HG03039 (cell line): Measurements from ENCODE around the gene PRRC1.
A peak's percentile ranks its signal among the peaks of the same experiment; 100 is the strongest.
"Not testable (repeated sequence)": the region's sequence is repeated elsewhere in the genome, so short reads cannot be mapped to it uniquely, and the experiment has no call there.

ENCODE experiments used
- ATAC-seq: cut with Tn5 transposase; IDR thresholded peaks from one replicate; pipeline ENCODE4 v1.9.1; 2021; ENCODE audit warnings: mild to moderate bottlenecking, moderate library complexity; ENCODE audit not compliant: unreplicated experiment

The PRRC1 gene

DNA sequence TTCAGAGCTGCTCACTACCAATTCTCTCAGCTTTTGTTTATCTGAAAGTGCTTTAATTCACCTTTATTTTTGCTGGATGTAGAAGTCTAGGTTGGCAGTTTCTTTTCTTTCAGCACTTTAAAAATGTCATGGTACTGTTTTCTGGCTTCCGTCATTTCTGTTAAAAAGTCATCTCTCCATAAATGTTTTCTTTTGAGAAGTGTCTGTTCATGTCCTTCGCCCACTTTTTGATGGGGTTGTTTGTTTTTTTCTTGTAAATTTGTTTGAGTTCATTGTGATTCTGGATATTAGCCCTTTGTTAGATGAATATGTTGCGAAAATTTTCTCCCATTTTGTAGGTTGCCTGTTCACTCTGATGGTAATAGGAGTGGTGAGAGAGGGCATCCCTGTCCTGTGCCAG is 23.1 kb downstream of the PRRC1 start:
- ATAC-seq, result not testable (repeated sequence)

- ATAC-seq, result not testable (repeated sequence)
Observed at GRCh38 chr5:127545249-127545648, 27.8 kb downstream of the PRRC1 start.

GRCh38 chr5:127549551-127549950 is 32.1 kb downstream of the PRRC1 start:
- no peak for ATAC-seq

DNA sequence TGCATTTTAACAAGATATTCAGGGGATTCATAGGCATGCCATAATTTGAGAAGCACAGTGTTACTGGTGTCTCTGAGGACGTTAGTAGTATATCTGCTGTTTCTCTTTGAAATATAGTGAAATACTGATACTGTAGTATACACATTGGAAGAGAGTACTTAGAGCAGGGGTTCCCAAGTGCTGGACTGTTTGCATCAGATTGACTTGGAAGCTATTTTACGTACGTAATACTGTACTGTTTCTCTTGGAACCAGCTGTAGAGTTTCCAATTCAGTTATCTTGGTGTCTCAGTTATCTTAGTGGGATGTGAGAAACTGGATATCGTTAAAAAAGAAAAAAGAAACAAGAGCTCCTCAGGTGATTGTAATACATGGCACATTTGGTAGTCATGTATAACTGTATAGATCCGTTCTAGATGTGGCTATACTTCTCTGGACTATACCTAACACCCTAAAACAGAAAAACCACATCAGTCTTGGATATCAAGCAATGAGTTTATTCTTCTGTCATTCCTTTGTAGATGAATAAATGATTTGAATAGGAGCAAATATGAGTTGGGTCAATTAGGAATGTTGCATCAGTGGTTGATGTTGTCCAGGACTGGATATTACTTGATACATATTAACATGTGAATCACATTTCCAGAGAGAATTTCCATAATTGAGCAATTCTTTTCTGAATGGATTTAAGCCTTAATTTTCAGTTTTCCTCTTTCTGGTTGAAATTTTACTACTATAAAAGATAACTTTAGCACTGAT is 33.4 kb downstream of the PRRC1 start:
- ATAC-seq, result no peak

GRCh38 chr5:127551410-127552041 is 34.1 kb downstream of the PRRC1 start:
- no peak for ATAC-seq

DNA sequence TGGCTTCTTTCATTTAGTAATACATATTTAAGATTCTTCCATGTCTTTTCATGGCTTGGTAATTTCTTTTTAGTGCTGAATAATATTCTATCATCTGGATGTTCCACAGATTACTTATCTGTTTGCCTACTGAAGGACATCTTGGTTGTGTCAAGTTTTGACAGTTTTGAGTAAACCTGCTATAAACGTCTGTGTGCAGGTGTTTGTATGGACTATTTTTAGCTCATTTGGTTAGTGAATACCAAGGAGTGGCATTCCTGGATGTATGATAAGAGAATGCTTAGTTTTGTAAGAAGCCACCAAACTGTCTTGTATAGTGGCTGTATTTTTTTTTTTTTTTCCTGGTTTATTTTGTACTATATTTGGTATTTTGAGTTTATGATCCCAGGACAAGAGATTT is 38.4 kb downstream of the PRRC1 start:
- no peak for ATAC-seq

GRCh38 chr5:127556609-127557334 is 39.3 kb downstream of the PRRC1 start:
- ATAC-seq, result no peak

DNA sequence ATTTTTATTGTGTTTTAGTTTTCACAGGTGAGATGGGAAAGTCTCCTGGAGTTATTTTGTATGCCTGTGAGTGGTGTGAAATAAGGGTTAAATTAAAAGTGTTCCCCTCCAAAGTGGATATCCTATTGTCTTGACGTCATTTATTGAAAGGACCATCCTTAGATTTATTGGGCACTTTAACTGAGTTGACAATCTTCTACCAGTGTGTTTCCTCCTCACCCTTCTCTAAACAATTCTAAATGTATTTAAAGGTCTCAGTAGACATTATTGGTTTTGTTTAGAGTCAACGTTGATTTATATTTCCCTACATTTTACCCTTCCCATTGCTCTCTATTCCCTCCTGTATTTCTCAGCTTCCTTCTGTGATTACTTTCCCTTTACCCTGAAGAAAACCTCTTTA is 40.8 kb downstream of the PRRC1 start:
- no peak for ATAC-seq

GRCh38 chr5:127561254-127561653 is 43.8 kb downstream of the PRRC1 start:
- no peak for ATAC-seq

GRCh38 chr5:127562252-127562651 is 44.8 kb downstream of the PRRC1 start:
- no peak for ATAC-seq

- ATAC-seq, result no peak
Observed at GRCh38 chr5:127563136-127563535, 45.7 kb downstream of the PRRC1 start.

DNA sequence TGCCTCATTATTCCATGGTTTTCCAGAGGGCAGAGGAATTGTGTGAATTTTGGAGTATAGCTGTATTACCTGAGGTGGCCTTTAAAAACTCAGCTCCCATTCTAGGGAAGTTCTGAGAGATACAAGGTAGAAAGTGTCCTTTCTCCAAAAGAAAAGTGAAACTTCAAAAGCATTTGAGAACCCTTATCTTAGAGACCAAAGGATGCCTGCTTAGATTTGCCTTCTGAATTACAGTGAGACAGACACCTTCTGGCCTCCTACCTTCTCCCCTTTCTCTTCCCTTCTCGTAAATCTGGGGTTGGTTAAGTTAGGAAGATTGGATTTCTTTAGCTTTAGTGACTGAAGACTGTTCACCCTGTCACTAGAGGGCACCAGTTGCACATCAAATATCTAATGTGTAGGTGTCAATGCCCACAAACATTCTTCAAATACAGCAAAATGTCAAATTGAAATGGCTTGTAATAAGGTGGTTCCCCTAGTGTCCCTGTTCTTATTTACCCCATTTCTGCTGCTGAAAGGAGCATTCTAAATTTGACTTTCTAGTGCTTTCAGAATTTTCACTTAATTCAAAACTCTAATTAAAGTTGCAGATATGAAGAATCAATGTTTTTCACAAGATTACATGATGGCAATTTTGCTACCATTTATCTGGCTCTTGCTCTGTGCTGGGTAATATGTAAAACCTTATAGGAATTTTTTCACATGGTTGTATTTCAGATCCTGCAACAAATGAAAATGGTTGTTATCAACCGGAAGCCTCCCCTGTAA is 46.7 kb downstream of the PRRC1 start:
- ATAC-seq, result peak; percentile 38

DNA sequence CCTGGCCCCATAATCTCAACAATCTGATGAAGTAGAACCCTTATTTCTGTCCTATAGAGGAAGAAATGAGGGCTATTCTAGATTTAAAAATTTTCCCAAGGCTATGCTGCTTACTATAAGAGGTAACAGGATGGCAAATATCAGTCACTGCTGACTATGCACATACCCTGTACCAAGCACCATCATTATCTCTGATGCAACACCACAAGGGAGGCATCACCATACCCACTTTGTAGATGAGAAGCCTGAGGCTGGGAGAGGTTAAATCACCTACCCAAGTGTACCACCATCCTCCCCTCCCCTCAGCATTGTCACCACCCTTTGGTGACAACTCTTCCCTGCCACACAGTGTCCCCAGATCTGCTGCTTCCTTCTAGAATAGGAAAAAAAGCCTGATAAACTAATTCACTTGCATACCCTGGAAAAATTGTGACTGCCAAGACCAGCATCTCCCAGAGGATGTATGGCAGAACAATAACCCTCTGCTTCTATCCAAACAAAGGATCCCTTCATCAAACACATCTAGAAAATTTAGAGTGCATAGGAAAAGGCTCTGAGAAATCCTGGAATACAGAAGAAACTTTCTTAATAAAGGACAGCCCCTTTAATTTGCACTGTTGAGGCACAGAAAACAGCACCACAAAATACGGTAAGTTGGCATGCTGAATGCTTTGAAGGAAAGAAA is 48.3 kb downstream of the PRRC1 start:
- no peak for ATAC-seq

- ATAC-seq, result peak; percentile 77
Observed at GRCh38 chr5:127567026-127567768, 49.8 kb downstream of the PRRC1 start.

GRCh38 chr5:127568166-127568565 is 50.7 kb downstream of the PRRC1 start:
- ATAC-seq, result no peak

DNA sequence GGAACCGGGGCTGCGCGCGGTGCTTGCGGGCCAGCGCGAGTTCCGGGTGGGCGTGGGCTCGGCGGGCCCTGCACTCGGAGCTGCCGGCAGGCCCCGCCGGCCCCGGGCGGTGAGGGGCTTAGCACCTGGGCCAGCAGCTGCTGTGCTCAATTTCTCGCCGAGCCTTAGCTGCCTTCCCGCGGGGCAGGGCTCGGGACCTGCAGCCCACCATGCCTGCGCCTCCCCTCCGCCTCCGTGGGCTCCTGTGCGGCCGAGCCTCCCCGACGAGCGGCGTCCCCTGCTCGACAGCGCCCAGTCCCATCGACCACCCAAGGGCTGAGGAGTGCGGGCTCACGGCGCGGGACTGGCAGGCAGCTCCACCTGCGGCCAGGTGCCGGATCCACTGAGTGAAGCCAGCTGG is 52.0 kb downstream of the PRRC1 start:
- ATAC-seq, result not testable (repeated sequence)

GRCh38 chr5:127571314-127572131 is 54.1 kb downstream of the PRRC1 start:
- ATAC-seq, result peak; percentile 57

- ATAC-seq, result no peak
Observed at GRCh38 chr5:127572930-127573329, 55.5 kb downstream of the PRRC1 start.
